Esophagus muscularis mucosa (tissue), 4 donors: ENCODE data around the gene DPPA3.

ENCODE experiments used
- EP300 ChIP-seq: sonication (generic); formaldehyde crosslinking; IDR thresholded peaks from one replicate; pipeline ENCODE4 v1.6.1; 2017; ENCODE audit warnings: antibody characterized with exemption
- POLR2A ChIP-seq: fragments of 450-650 bp; IDR thresholded peaks from one replicate; pipeline ENCODE4 v1.6.1; 2017; ENCODE audit warnings: antibody characterized with exemption, moderate library complexity, mild to moderate bottlenecking, low read depth
- TF ChIP-seq, protein P1 (sequence below), 3 experiments: fragments of 200-600 bp in 2 of 3; fragments of 450-650 bp in 1 of 3; sonication (generic) in 2 of 3; IDR thresholded peaks; one replicate each; pipeline ENCODE4 v1.5.1; 2017 to 2019; ENCODE audit warnings: antibody characterized with exemption in 3 of 3, mild to moderate bottlenecking in 2 of 3, moderate library complexity in 1 of 3

DNA sequence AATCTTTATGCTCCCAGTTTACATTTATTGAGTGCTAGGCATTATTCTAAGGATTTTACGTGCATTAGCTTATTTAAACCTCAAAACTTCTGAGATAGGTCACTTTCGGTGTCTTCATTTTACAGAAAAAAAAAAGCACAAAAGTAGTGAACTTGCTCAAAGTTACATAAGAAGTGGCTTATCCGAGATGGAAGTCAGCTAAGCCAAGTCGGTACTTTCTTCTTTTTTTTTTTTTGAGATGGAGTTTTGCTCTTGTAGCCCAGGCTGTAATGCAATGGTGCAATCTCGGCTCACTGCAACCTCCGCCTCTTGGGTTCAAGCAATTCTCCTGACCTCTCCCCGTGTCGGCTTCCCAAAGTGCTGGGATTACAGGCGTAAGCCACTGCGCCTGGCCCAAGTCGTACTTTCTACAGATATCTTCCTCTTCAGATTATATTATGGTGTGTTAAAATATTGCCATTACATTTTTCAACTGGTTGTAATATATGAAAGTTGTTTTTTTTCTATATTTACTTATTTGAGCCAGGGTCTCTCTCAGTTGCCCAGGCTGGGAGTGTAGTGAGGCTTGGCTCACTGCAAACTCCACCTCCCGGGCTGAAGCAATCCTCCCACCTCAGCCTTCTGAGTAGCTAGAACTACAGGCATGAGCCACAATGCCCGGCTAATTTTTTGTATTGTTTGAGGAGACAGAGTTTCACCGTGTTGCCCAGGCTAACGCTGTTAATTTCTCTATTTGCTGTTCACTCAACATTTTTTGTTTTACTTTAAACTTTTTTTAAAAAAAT lies 8.9 kb downstream of the DPPA3 start:
- TF ChIP-seq, protein P1, sequence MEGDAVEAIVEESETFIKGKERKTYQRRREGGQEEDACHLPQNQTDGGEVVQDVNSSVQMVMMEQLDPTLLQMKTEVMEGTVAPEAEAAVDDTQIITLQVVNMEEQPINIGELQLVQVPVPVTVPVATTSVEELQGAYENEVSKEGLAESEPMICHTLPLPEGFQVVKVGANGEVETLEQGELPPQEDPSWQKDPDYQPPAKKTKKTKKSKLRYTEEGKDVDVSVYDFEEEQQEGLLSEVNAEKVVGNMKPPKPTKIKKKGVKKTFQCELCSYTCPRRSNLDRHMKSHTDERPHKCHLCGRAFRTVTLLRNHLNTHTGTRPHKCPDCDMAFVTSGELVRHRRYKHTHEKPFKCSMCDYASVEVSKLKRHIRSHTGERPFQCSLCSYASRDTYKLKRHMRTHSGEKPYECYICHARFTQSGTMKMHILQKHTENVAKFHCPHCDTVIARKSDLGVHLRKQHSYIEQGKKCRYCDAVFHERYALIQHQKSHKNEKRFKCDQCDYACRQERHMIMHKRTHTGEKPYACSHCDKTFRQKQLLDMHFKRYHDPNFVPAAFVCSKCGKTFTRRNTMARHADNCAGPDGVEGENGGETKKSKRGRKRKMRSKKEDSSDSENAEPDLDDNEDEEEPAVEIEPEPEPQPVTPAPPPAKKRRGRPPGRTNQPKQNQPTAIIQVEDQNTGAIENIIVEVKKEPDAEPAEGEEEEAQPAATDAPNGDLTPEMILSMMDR (IDR thresholded peaks at IDR 0.05) = no peak
- TF ChIP-seq EP300 (no peak), POLR2A (no peak)
